Esophagus squamous epithelium (tissue), 4 donors: ENCODE measurements around the gene NAA15.
"Not testable (repeated sequence)": the region's sequence is repeated elsewhere in the genome, so short reads cannot be mapped to it uniquely, and the experiment has no call there.

Experiments
- POLR2A ChIP-seq, 4 donors: fragments of 450-650 bp; IDR thresholded peaks; one replicate each; pipeline ENCODE4 v1.6.1; 2017; ENCODE audit warnings: antibody characterized with exemption in 4 of 4, mild to moderate bottlenecking in 4 of 4, moderate library complexity in 3 of 4
- TF ChIP-seq, protein P1 (sequence below), 6 experiments: fragments of 450-650 bp in 4 of 6; fragments of 200-600 bp in 2 of 6; sonication (generic) in 2 of 6; IDR thresholded peaks; one replicate each; pipeline ENCODE4 v1.5.1; 2016 to 2019; ENCODE audit warnings: antibody characterized with exemption in 6 of 6, mild to moderate bottlenecking in 4 of 6, moderate library complexity in 4 of 6

DNA sequence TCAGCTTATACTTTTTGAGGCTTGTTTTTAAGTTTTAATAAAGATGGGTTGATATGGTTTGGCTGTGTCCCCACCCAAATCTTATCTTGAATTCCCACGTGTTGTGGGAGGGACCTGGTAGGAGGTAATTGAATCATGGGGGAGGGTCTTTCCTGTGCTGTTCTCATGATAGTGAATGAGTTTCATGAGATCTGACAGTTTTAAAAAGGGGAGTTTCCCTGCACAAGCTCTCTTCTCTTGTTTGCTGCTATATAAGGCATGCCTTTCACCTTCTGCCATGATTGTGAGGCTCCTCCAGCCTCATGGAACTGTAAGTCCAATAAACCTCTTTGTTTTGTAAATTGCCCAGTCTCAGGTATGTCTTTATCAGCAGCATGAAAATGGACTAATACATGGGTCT lies 20.8 kb downstream of the NAA15 start:
- TF ChIP-seq, protein P1, sequence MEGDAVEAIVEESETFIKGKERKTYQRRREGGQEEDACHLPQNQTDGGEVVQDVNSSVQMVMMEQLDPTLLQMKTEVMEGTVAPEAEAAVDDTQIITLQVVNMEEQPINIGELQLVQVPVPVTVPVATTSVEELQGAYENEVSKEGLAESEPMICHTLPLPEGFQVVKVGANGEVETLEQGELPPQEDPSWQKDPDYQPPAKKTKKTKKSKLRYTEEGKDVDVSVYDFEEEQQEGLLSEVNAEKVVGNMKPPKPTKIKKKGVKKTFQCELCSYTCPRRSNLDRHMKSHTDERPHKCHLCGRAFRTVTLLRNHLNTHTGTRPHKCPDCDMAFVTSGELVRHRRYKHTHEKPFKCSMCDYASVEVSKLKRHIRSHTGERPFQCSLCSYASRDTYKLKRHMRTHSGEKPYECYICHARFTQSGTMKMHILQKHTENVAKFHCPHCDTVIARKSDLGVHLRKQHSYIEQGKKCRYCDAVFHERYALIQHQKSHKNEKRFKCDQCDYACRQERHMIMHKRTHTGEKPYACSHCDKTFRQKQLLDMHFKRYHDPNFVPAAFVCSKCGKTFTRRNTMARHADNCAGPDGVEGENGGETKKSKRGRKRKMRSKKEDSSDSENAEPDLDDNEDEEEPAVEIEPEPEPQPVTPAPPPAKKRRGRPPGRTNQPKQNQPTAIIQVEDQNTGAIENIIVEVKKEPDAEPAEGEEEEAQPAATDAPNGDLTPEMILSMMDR (IDR thresholded peaks at IDR 0.05) = not testable (repeated sequence)
- not testable (repeated sequence) for TF ChIP-seq POLR2A (IDR thresholded peaks at IDR 0.05)
